Measurements from ENCODE around the gene IMPA2.

The IMPA2 gene

GRCh38 chr18:11975723-11976122 lies 5.6 kb upstream of the IMPA2 start:
- DNase-seq (ENCODE audit: low spot score in 2 of 2) = no peak
- peaks cover 2% of the 10 kb centered on the region for H3K27me3 Mint-ChIP-seq
- H3K4me3 Mint-ChIP-seq = no peak overlapping the region
- no peak overlapping the region for H3K27ac Mint-ChIP-seq
- no peaks in the 10 kb centered on the region for H3K36me3 Mint-ChIP-seq
- ATAC-seq (ENCODE audit: low read depth) = no peak
- H3K4me1 Mint-ChIP-seq = peaks cover 5% of the 10 kb centered on the region
- H3K9me3 Mint-ChIP-seq = no peaks in the 10 kb centered on the region

GRCh38 chr18:11976315-11977152 lies 4.8 kb upstream of the IMPA2 start:
- Mint-ChIP-seq H3K4me3 (no peak overlapping the region), H3K27me3 (peaks cover 2% of the 10 kb centered on the region), H3K4me1 (peaks cover 5% of the 10 kb centered on the region), H3K9me3 (no peaks in the 10 kb centered on the region), H3K36me3 (no peaks in the 10 kb centered on the region), H3K27ac (no peak overlapping the region)
- ATAC-seq (ENCODE audit: low read depth) = no peak
- DNase-seq (ENCODE audit: low spot score in 2 of 2) = no peak

- Mint-ChIP-seq H3K9me3 (no peaks in the 10 kb centered on the region), H3K27ac (no peak overlapping the region), H3K4me3 (no peak overlapping the region), H3K36me3 (no peaks in the 10 kb centered on the region), H3K4me1 (peaks cover 8% of the 10 kb centered on the region), H3K27me3 (no peaks in the 10 kb centered on the region)
- DNase-seq (ENCODE audit: low spot score in 2 of 2) (no peak), ATAC-seq (ENCODE audit: low read depth) (no peak)
Measured at GRCh38 chr18:11977153-11977466, 4.2 kb upstream of the IMPA2 start.

- H3K4me1 Mint-ChIP-seq = peaks cover 10% of the 10 kb centered on the region
- H3K9me3 Mint-ChIP-seq = no peaks in the 10 kb centered on the region
- H3K36me3 Mint-ChIP-seq = no peaks in the 10 kb centered on the region
- H3K27me3 Mint-ChIP-seq = no peaks in the 10 kb centered on the region
- ATAC-seq (ENCODE audit: low read depth) (no peak), DNase-seq (ENCODE audit: low spot score in 2 of 2) (no peak)
- no peak overlapping the region for H3K4me3 Mint-ChIP-seq
- H3K27ac Mint-ChIP-seq = no peak overlapping the region
Measured at GRCh38 chr18:11978956-11979355, 2.4 kb upstream of the IMPA2 start.

- Mint-ChIP-seq H3K27ac (peak overlapping the region; percentile 65), H3K4me3 (peak overlapping the region; percentile 95), H3K27me3 (no peaks in the 10 kb centered on the region), H3K36me3 (no peaks in the 10 kb centered on the region), H3K9me3 (no peaks in the 10 kb centered on the region), H3K4me1 (peaks cover 10% of the 10 kb centered on the region)
- ATAC-seq (ENCODE audit: low read depth) = no peak
- DNase-seq (ENCODE audit: low spot score in 2 of 2) = no peak
Measured at GRCh38 chr18:11980163-11980493, 1.2 kb upstream of the IMPA2 start.

- H3K4me3 Mint-ChIP-seq = peak overlapping the region; percentile 95
- H3K27ac Mint-ChIP-seq = peak overlapping the region; percentile 65
- peaks cover 10% of the 10 kb centered on the region for H3K4me1 Mint-ChIP-seq
- ATAC-seq (ENCODE audit: low read depth) (peak; percentile 91), DNase-seq (ENCODE audit: low spot score in 2 of 2) (peak; percentile 93 to 95)
- no peaks in the 10 kb centered on the region for H3K27me3 Mint-ChIP-seq
- no peaks in the 10 kb centered on the region for H3K9me3 Mint-ChIP-seq
- no peaks in the 10 kb centered on the region for H3K36me3 Mint-ChIP-seq
Measured at GRCh38 chr18:11980494-11981191, 664 bp upstream of the IMPA2 start.

GRCh38 chr18:11981543-11982366 lies 448 bp downstream of the IMPA2 start:
- ATAC-seq (ENCODE audit: low read depth) (peak; percentile 1), DNase-seq (ENCODE audit: low spot score in 2 of 2) (peak; percentile 9 to 23)
- Mint-ChIP-seq H3K4me1 (peaks cover 10% of the 10 kb centered on the region), H3K27ac (no peak overlapping the region), H3K36me3 (no peaks in the 10 kb centered on the region), H3K9me3 (no peaks in the 10 kb centered on the region), H3K27me3 (no peaks in the 10 kb centered on the region), H3K4me3 (peak overlapping the region; percentile 95)

GRCh38 chr18:11982981-11983380 lies 1.7 kb downstream of the IMPA2 start:
- no peak overlapping the region for H3K27ac Mint-ChIP-seq
- ATAC-seq (ENCODE audit: low read depth) (no peak), DNase-seq (ENCODE audit: low spot score in 2 of 2) (no peak)
- H3K36me3 Mint-ChIP-seq = no peaks in the 10 kb centered on the region
- H3K4me1 Mint-ChIP-seq = peaks cover 10% of the 10 kb centered on the region
- H3K9me3 Mint-ChIP-seq = no peaks in the 10 kb centered on the region
- H3K27me3 Mint-ChIP-seq = no peaks in the 10 kb centered on the region
- H3K4me3 Mint-ChIP-seq = peak overlapping the region; percentile 22

GRCh38 chr18:11983592-11983991 lies 2.3 kb downstream of the IMPA2 start:
- peaks cover 10% of the 10 kb centered on the region for H3K4me1 Mint-ChIP-seq
- ATAC-seq (ENCODE audit: low read depth) = no peak
- no peaks in the 10 kb centered on the region for H3K27me3 Mint-ChIP-seq
- no peak overlapping the region for H3K4me3 Mint-ChIP-seq
- H3K36me3 Mint-ChIP-seq = peaks cover 2% of the 10 kb centered on the region
- no peak for DNase-seq (ENCODE audit: low spot score in 2 of 2)
- H3K9me3 Mint-ChIP-seq = no peaks in the 10 kb centered on the region
- no peak overlapping the region for H3K27ac Mint-ChIP-seq

GRCh38 chr18:11984091-11984490 lies 2.8 kb downstream of the IMPA2 start:
- no peak overlapping the region for H3K4me3 Mint-ChIP-seq
- no peak for ATAC-seq (ENCODE audit: low read depth)
- H3K4me1 Mint-ChIP-seq = peaks cover 10% of the 10 kb centered on the region
- H3K36me3 Mint-ChIP-seq = peaks cover 2% of the 10 kb centered on the region
- no peaks in the 10 kb centered on the region for H3K27me3 Mint-ChIP-seq
- no peak for DNase-seq (ENCODE audit: low spot score in 2 of 2)
- no peaks in the 10 kb centered on the region for H3K9me3 Mint-ChIP-seq
- no peak overlapping the region for H3K27ac Mint-ChIP-seq

- H3K4me1 Mint-ChIP-seq = peaks cover 5% of the 10 kb centered on the region
- peaks cover 2% of the 10 kb centered on the region for H3K36me3 Mint-ChIP-seq
- DNase-seq (ENCODE audit: low spot score in 2 of 2) (no peak), ATAC-seq (ENCODE audit: low read depth) (no peak)
- H3K9me3 Mint-ChIP-seq = no peaks in the 10 kb centered on the region
- H3K27ac Mint-ChIP-seq = no peak overlapping the region
- H3K4me3 Mint-ChIP-seq = no peak overlapping the region
- no peaks in the 10 kb centered on the region for H3K27me3 Mint-ChIP-seq
Measured at GRCh38 chr18:11985586-11985985, 4.3 kb downstream of the IMPA2 start.

GRCh38 chr18:11986061-11986460 lies 4.8 kb downstream of the IMPA2 start:
- H3K4me1 Mint-ChIP-seq = peaks cover 5% of the 10 kb centered on the region
- H3K4me3 Mint-ChIP-seq = no peak overlapping the region
- DNase-seq (ENCODE audit: low spot score in 2 of 2) = no peak
- peaks cover 2% of the 10 kb centered on the region for H3K36me3 Mint-ChIP-seq
- H3K27me3 Mint-ChIP-seq = no peaks in the 10 kb centered on the region
- H3K9me3 Mint-ChIP-seq = no peaks in the 10 kb centered on the region
- no peak overlapping the region for H3K27ac Mint-ChIP-seq
- no peak for ATAC-seq (ENCODE audit: low read depth)

GRCh38 chr18:11987527-11987926 lies 6.2 kb downstream of the IMPA2 start:
- Mint-ChIP-seq H3K4me1 (no peaks in the 10 kb centered on the region), H3K4me3 (no peak overlapping the region), H3K9me3 (no peaks in the 10 kb centered on the region), H3K27me3 (no peaks in the 10 kb centered on the region), H3K27ac (no peak overlapping the region), H3K36me3 (peaks cover 2% of the 10 kb centered on the region)
- DNase-seq (ENCODE audit: low spot score in 2 of 2) (no peak), ATAC-seq (ENCODE audit: low read depth) (no peak)

- Mint-ChIP-seq H3K9me3 (no peaks in the 10 kb centered on the region), H3K4me3 (no peak overlapping the region), H3K27ac (no peak overlapping the region), H3K36me3 (peaks cover 2% of the 10 kb centered on the region), H3K4me1 (no peaks in the 10 kb centered on the region), H3K27me3 (no peaks in the 10 kb centered on the region)
- no peak for DNase-seq (ENCODE audit: low spot score in 2 of 2)
- no peak for ATAC-seq (ENCODE audit: low read depth)
Measured at GRCh38 chr18:11989174-11989573, 7.9 kb downstream of the IMPA2 start.
